ENCODE data around the gene UBE2E2. TPM values are rescaled to one million over a fixed set of nuclear protein-coding genes. Genes with fewer than 3 reads are reported as not detected.

Gene UBE2E2
- total RNA-seq, 1 donor from 2014 or later = 38.3 TPM

DNA sequence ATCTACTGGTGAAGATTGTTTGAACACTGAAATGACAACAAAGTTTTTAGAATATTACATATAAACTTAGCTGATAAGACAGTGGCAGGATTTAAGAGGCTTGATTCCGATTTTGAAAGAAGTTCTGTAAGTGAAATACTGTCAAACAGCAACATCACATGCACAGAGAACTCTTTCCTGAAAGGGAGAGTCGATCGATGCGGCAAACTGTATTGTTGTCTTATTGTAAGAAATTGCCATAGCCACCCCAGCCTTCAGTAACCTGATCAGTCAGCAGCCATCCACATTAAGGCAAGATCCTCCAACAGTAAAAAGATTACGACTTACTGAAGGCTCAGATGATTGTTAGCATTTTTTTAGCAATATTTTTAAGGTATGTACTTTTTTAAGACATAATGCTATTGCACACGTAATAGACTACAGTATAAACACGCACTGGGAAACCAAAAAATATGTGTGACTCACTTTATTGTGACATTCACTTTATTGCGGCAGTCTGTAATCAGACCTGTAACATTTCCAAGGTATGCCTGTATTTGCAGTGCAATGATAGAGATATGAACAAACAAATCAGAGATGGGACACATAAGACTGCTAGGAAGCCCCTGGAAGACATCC, 377.1 kb downstream of the UBE2E2 start:
- intact Hi-C loops (cut with micrococcal nuclease) = no loop called here
- DNase-seq (no peak), ATAC-seq (no peak)

DNA sequence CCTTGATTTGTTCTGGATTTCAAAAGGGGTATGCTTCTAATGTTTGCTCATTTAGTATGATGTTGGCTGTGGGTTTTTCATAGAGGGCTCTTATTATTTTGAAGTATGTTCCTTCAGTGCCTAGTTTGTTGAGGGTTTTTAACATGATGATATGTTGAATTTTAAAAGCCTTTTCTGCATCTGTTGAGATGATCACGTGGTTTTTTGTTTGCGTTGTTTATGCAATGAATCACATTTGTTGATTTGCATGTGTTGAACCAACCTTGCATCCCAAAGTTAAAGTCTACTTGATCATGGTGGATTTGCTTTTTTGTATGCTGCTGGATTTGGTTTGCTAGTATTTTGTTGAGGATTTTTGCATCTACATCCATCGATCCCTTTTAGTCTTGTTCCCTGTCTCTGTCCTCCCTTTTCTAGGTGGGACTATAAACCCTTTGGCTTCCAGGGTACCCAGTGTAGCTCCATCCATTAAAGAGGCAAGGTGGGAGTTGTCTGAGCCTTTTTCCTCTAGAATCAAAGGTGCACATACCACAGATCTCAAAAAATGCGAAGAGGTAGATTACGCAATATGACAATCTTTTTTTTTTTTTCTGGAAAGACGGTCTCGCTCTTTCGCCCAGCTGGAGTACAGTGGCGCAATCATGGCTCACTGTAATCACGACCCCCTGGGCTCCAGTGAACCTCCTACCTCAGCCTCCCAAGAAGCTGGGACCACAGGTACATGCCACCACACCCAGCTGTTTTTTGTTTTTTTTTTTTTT, 381.0 kb downstream of the UBE2E2 start:
- no peak for DNase-seq
- intact Hi-C loops (cut with micrococcal nuclease) = no loop called here
- ATAC-seq = no peak

DNA sequence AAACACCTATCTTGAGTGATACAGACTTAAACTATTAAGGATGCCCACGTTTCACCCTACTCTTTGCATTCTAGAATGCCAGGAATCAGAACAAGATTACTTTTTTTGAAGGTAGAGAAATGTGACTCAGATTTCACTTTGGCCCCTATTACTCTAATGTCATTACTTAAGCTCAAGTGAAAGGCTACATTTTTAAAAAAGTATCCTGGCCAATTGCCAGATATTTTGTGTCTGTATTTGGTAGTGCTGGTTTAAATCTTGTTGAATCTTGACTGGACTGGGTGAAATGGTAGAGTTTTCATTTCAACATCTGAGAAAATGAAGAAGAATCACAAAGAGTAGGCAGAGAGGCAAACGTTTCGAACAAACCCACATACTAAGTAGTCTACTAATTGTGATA, 384.4 kb downstream of the UBE2E2 start:
- intact Hi-C loops (cut with micrococcal nuclease) = no loop called here
- DNase-seq (no peak), ATAC-seq (no peak)

DNA sequence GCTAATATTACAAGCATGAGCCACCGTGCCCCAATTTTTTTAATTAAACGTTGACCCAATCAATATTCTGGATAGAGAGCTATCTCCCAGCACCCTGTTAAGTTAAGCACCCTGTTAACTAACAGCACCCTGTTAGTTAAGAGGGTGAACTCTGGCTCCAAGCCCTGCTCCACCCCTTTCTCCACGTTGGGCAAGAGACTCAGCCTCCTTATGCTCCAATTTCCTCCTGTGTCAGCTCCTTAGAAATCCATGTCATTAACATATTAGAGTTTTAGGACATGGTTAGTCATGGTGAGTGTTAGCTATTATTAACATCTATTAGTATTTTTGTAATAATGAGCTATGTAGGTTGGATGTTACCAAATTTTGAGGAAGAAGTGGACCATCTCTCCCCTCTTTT, 385.4 kb downstream of the UBE2E2 start:
- DNase-seq (no peak), ATAC-seq (no peak)
- intact Hi-C loops (cut with micrococcal nuclease) = no loop called here

DNA sequence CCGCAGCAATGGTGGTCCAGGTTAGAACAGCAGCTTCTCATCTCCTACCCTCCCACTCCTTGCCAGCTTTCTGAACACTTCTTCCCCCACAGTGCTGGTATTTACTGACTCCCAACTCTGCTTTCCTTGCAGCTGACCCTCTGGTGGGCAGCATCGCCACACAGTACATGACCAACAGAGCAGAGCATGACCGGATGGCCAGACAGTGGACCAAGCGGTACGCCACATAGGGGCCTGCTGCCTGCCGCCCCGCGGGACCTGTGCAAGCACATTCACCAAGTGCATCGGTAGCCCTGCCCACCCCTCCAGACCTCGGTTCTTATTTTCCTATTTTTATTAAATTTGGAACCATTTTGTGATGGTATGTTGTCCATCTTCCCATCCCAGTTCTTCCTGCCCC, 386.5 kb downstream of the UBE2E2 start:
- DNase-seq (no peak), ATAC-seq (no peak)
- intact Hi-C loops (cut with micrococcal nuclease) = no loop called here

DNA sequence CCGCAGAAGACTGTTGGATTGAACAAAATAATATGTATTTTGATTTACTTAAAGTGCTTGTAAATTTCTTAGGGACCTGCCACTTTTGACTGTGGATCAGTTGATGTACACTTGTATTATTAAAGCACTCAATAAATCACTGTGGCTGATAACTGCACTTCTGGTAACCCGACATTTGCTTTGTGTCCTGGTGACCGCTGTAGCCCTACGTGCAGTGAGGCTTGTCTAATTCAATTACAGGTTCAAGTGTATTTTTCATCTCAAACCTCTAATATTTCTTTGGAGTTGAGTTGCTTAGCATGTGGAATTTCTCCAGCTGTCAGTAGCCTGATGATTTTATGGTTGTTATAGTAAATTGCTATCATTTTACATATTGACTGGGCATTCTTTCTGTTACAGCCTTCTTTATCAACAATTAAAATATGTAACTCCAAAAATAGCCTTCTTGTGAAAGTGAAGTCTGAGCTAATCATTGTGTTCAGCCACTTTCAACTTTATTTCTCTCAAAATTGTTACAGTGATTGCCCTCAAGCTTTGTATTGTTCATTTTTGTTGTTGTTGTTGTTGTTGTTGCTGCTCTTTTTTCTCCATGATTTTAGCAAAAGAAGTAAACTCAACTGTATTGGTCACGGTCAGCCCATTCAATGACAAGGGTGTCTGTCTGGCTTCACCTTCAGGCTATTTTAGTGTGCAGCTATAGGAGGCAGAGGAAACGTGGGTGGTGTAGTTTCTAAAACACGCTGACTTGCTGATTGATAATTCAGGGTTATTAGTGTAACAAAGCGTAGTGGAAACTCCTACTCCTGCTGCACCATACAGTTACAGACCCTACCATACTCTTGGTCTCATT, 387.5 kb downstream of the UBE2E2 start:
- intact Hi-C loops (cut with micrococcal nuclease) = no loop called here
- ATAC-seq (peak; percentile 30), DNase-seq (no peak)

DNA sequence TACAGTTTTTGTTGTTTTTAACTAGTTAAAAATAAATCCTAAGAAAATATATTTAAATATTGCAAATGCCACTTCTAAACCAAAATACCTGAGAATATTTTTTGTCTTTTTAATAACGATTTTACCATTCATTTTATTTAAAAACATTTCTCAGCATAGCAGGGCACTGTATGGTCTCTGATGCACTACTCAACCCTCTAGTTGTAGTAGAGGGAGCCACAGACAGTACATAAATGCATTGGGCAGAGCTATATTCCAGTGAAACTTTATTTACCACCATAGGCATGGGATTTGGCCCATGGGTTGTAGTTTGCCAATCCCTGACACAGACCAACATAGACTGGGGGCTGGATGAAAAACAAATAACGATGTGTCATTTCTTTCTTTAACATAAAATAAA, 388.2 kb downstream of the UBE2E2 start:
- intact Hi-C loops (cut with micrococcal nuclease) = no loop called here
- ATAC-seq (no peak), DNase-seq (no peak)

DNA sequence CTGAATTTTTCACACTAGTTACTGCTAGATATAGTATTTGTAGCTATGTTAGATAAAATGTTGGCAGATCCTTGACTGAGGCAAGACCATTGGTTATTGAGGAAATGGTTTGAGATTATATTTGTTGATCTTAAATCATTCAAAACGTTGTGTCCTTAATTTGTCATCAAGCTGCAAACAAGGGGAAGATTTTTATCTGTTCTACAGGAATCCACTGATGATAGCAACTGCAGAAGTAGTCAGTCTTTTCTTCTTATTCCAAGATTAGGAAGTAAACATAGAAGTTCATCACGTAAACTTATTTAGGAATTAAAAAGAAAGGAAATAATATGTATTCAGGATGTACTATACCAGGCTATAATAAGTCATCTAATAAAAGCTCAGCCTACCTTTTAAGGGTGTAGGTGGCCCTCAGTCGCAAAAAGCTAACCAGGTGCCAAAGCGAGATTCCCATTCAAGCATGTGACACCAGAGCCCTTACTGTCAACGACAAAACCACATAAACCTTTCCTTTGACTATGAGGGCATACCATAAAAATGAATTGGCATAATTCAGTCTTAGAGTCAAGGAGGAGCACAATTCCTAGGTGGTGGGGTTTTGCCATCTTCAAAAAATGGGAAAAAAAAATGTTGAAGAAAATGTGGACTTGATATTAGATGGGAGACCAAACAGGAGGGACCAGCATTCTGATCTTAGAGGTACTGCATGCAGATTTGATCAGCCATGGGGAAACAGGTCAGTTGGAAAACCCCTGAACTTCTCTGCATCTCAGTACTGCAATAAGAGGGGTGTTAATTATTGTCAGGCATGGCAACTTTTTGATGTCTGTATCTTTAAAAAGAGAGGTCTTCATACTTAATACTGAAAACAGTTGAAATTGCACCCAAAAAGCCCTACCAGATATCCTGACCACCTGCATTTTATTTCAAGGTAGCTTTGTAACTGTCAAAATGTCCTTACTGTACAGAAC, 390.1 kb downstream of the UBE2E2 start:
- intact Hi-C loops (cut with micrococcal nuclease) = no loop called here
- ATAC-seq (no peak), DNase-seq (no peak)

DNA sequence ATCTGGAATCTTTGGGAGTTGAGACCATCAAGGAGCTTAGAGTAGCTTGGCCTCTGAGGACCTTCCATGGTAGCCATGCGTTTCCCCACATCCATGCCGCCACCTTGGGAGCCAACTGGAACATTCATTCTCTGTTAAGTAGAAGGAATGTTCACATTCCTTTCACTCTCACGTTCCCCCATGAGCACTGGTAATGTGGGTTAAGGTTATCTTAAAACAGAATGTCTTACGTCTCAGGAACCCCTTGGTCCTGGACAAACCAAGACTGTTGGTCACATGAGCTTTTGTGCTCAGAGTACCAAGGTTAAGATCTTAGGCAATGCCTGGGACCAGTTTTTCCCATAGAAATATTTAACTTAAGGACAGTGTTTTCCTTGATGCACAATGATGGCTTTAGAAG, 390.9 kb downstream of the UBE2E2 start:
- intact Hi-C loops (cut with micrococcal nuclease) = no loop called here
- DNase-seq (no peak), ATAC-seq (no peak)

DNA sequence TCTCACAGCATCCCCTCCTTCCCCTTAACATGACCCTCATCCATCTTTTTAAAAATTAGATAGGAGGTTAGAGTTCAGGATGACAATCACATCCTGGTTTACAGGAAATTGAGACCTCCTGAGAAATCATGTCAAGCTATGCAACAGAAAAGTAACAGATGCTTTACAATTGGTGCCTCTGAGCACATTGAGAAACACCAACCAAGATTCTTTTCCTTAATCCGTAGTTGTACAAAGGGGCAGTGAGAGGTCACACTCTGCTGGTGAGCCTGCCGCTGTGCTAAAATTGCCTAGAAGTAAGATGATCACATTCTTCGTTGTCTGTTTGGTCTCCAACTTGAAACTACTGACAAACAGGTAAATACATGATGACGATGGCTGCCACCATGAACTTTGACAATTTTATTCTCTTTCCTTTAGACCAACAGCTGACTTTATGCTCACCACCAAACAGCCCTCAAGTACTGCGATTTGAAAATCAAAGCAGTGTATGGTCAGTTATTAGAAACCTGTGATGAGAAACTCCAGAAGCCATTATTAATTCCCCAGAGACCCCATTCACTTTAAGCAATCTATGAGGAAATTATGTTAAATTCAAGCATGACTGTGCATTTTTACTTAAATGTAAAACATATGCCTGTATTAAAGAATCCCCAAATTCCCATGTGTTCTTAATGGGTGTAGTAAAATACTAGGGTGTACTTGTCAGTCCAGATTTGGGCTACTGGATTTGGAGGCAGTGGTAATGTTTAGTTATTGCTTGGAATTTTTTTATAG, 392.0 kb downstream of the UBE2E2 start:
- intact Hi-C loops (cut with micrococcal nuclease) = no loop called here
- ATAC-seq = no peak
- no peak for DNase-seq

DNA sequence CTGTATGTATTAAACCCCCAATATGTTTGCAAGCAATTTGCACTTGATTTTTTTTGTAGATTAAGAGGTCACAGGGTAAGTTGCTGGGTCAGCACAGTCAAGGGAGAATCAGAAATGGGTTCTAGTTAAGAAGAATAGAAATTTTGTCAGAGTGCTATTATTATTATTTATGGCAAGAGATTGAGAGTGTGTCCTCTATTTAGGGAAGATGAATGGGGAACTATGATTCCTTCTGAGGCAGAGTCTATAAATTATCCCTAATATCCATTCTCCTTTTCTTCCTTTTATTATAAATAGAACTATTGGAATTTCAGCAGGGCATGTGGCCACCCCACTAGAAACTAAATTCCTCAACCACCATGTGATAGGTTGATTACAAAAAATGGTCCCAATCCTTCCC, 392.7 kb downstream of the UBE2E2 start:
- intact Hi-C loops (cut with micrococcal nuclease) = no loop called here
- DNase-seq = no peak
- ATAC-seq = no peak

DNA sequence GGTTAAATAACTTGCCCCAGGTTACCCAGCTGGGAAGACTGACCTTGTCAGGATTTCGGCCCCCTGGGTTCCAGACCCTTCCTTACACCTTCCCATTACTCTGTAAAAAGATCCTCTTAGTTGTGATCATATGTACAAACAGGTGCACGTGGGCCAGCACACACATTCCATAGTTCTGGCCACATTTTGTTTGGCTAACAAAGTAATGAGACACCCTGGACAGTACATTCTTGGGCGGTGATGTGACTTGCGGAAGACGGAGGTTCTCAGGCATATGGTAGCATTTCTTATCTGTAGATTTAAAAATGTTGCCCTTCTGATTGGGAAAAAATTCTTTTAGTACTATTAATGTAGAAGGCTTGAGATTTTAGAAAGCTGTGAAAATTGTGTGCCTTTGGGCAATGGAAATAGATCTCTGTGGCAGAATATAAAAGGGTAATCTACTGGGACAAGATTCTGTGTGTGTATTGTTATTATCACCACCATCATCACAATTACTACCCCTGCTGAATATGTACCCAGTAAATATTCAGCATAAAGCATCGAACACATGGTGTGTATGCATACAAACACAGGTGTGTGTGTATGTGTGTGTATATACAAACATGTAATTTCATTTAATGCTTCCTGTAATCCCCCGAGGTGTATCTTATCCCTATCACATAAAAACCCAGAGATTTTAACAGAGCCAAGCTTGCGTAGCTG, 397.2 kb downstream of the UBE2E2 start:
- DNase-seq (no peak), ATAC-seq (no peak)
- intact Hi-C loops (cut with micrococcal nuclease) = no loop called here

DNA sequence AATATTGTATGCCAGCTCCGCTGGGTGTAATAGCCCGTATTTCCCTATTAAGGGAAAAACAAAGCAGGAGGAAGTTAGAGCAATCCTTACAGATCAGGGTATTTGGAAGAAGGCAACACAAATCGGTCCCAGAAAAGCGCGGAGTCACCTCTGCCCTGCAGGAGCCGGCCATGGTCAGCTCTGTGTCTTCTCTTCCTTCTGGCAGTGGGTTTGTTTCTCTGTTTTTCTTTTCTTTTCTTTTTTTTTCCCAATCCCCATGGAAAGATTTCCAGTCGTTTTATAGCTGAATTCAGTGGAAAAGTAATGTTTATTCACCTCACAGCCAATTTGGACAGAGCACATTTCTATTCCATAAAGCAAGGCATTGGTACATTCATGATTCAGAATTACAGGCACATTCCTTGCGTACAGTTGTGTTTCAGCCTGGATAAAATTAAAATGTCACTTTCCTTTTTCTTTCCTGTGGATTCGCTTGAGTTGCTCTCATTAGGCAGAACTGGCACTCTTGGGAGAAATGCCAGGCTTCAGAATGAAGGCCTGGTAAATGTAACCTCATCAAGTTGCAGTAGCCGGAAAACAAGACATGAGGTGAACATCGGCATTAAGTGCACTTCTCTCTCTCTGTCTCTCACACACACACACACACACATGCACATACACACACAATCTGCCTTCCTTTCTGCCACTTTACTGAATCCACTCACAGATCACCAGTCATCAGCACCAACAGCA, 398.1 kb downstream of the UBE2E2 start:
- no peak for ATAC-seq
- intact Hi-C loops (cut with micrococcal nuclease) = no loop called here

DNA sequence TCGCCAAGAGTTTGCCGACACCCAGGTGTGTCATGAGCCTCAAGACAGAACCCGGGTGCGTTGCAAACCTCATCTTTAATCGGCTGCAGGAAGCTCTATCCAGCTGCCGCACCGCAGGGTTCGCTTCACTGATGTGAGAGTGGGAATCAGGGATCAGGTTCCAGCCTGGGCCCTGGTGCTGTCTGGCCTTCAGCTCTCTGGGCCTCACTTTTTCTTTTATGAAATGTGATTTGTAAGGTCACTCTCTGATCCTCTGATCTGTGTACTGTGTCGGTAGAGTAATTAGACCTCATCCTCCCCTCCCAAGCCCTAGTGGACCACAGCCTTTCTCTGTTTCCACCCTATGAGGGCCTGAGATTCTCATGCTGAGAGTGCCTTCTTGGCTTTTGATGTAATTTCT, 399.8 kb downstream of the UBE2E2 start:
- ATAC-seq (no peak), DNase-seq (no peak)
- intact Hi-C loops (cut with micrococcal nuclease) = no loop called here

More for the DNA sequence above, 398.1 kb downstream of the UBE2E2 start:
- DNase-seq = no peak

DNA sequence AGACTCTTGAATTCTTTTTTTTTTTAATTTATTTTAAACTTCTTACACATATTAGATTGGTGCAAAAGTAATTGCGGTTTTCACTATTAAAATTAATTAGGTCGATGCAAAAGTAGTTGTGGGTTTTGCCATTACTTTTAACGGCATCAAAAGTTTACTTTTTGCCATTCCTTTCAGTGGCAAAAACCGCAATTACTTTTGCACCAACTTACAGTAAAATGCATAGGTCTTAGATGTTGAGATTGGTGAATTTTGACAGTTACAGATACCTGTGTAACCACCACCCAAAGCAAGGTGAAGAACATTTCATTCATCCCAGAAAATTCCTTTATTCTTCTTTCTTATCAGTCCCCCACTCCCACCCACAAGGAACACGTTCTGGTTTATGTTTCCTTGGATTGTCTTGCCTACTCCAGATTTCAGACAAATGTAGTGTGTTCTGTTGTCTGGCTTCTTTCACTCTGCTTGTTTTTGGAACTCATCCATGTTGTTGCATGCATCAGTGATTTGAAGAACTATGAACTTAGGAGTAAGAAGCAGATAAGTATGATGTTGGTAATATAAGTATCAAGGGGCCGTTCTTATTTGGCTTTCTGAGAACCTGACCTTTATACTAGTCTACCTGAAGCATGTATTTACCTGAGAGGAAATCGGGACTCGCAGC, 404.2 kb downstream of the UBE2E2 start:
- ATAC-seq (no peak), DNase-seq (no peak)
- intact Hi-C loops (cut with micrococcal nuclease) = no loop called here

DNA sequence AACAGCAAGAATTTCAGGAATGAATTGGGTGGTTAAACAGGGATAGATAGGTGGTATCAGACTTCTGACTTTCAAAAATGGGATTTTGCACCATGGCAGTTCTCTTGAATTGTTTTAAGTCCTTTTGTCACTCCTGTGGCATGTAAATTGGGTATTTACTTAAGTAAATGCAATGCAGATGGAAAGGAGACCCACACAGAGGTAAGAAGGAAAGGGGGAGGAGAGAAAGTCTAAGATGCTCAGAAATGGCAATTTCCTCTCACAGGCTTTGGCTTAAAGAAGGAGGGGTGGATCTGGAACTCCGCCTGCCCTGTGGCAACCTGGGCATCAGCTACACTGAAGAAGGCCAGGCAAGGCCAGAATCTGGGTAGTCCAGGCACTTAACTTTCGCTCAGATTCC, 405.5 kb downstream of the UBE2E2 start:
- ATAC-seq (no peak), DNase-seq (no peak)
- intact Hi-C loops (cut with micrococcal nuclease) = no loop called here
